ENCODE measurements around the gene BMS1. TPM values are rescaled to one million over a fixed set of nuclear protein-coding genes. Genes with fewer than 3 reads are reported as not detected.
"Not testable (repeated sequence)": the region's sequence is repeated elsewhere in the genome, so short reads cannot be mapped to it uniquely, and the experiment has no call there.

The BMS1 gene
- total RNA-seq, 1 experiment from 2014 or later = 44.2 TPM

DNA sequence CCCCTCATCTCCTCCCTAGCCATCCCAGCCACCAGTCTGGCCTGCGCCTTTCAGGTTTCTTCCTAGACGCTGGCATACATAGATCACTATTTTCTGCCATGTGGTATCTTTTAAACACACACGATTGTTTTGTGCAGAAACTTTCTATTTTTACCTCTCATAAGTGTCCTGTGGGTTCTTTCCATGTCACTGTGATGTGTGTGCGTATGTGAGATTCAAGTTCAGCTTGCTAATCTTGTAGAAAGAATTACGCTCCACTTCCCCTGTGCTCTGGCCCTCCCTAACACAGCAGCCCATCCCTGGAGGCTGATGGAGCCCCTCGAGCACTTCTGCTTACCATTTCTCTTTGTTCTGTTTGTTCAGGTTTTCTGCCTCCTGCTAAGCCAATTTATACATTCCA is 80.2 kb downstream of the BMS1 start:
- H3T11ph ChIP-seq (ENCODE audit: low read length); H3K79me1 ChIP-seq (ENCODE audit: insufficient read depth, low read depth, low read length, poor library complexity, severe bottlenecking); H2AFZ ChIP-seq (ENCODE audit: low read length); H3K4me3 Mint-ChIP-seq; H3K27me3 ChIP-seq (ENCODE audit: insufficient read depth, low read length); H3K9me3 ChIP-seq (ENCODE audit: control insufficient read depth, low read depth, low read length); H2BK120ac ChIP-seq (ENCODE audit: low read depth, low read length, poor library complexity, severe bottlenecking); H2AK5ac ChIP-seq (ENCODE audit: insufficient read length, low read length); H2BK12ac ChIP-seq (ENCODE audit: insufficient read length, low read depth, low read length); H3K14ac ChIP-seq (ENCODE audit: insufficient read depth, low read length); H3K56ac ChIP-seq (ENCODE audit: insufficient read length, low read depth, low read length); H4K5ac ChIP-seq (ENCODE audit: insufficient read length, low read depth, low read length); H3K27ac Mint-ChIP-seq; H3K9me3 Mint-ChIP-seq; H3K4me2 ChIP-seq (ENCODE audit: insufficient read depth, insufficient read length, low read length); H3K9ac ChIP-seq (ENCODE audit: extremely low read depth, insufficient read length, low read length); H3K4me1 ChIP-seq (ENCODE audit: insufficient read depth, low read length); H2BK20ac ChIP-seq (ENCODE audit: low read depth, low read length, poor library complexity, severe bottlenecking); DNase-seq; H2BK15ac ChIP-seq (ENCODE audit: low read depth, low read length); H3K18ac ChIP-seq (ENCODE audit: insufficient read length, low read depth, low read length); H3K79me2 ChIP-seq (ENCODE audit: insufficient read depth, low read length); H3K23me2 ChIP-seq (ENCODE audit: insufficient read length, low read depth, low read length, poor library complexity, severe bottlenecking); H3K23ac ChIP-seq (ENCODE audit: insufficient read length, low read depth, low read length); H4K20me1 ChIP-seq (ENCODE audit: control insufficient read depth, insufficient read depth, insufficient read length); H2BK5ac ChIP-seq (ENCODE audit: insufficient read length, low read length); H3K4ac ChIP-seq (ENCODE audit: low read depth, low read length); H4K91ac ChIP-seq (ENCODE audit: insufficient read length, low read depth, low read length); H4K8ac ChIP-seq (replicated peaks; ENCODE audit: insufficient read length, low read depth, low read length); H3K27me3 Mint-ChIP-seq (ENCODE audit: low read depth); H3K36me3 Mint-ChIP-seq (ENCODE audit: insufficient read depth in 1 of 3, low read depth in 3 of 3); H3K27ac ChIP-seq (ENCODE audit: insufficient read length, low read depth, low read length): not testable (repeated sequence)
- peaks cover 22 to 30% of the 10 kb centered on the region in 2 experiments for H3K4me1 Mint-ChIP-seq
- no CpG with 5 or more reads among the region's 6 CpGs for WGBS (ENCODE audit: extremely low coverage, insufficient read length, low lambda C conversion rate)
